GM19467 (cell line): Measurements from ENCODE around the gene IFRD2.
"Not testable (repeated sequence)": the region's sequence is repeated elsewhere in the genome, so short reads cannot be mapped to it uniquely, and the experiment has no call there.

Source experiments
- ATAC-seq: cut with Tn5 transposase; IDR thresholded peaks from one replicate; pipeline ENCODE4 v1.9.1; 2021; ENCODE audit warnings: mild to moderate bottlenecking, moderate library complexity; ENCODE audit not compliant: unreplicated experiment

IFRD2 gene

DNA sequence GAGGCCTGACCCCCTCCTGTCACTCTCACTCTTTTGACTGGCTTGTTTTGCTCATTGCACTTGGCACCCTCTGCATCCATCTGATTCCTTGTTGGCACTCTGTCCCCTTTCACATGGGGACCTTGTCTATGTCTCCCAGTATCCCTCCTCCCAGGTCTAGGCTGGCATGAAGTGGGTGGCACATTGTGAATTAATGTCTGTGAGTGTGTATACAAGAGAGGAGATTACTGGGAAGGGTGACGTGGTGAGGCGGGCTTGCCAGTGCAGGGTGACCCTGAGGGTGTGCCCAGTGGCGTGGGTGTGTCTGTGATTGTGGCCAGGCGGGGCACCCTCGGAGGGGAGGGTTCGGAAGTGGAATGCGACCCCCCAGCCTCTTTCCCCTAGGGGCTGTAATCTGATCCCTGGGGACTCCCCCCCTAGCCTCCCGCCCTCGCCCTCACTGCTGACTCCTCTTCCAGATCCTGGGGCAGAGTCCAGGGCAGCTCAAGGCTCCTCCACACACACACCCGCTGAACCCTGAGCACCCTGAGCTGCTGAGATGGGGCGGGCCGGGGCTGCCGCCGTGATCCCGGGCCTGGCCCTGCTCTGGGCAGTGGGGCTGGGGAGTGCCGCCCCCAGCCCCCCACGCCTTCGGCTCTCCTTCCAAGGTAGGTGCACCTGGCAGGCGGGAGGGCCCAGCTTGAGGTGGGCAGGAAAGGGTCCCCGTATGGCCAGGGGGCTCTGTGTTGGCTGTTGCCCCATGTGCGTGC, 23.4 kb downstream of the IFRD2 start, which contains the start of gene SEMA3B:
Gene SEMA3B, plus strand, starts transcription at position 445 of the 749 bp plus-strand sequence. Its CDS starts 94 bp downstream, at position 539.
- ATAC-seq: no peak

DNA sequence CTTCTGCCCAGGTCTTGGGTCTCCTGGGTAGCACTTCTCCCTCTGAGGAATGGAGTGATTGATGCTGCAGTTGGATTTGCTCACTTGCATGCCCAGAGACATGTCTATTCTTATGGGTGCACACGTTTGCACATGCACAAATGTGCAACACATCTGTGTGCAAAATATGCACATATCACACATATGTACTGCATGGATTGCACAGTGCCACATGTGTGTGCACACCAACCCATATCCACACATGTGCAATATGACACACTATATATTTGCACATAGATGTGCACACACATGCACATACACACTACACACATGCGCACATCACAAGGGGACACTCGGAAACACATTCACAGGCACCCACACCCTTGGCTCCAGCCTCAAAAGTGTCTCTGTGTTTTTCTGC, 24.0 kb downstream of the IFRD2 start:
- no peak for ATAC-seq

DNA sequence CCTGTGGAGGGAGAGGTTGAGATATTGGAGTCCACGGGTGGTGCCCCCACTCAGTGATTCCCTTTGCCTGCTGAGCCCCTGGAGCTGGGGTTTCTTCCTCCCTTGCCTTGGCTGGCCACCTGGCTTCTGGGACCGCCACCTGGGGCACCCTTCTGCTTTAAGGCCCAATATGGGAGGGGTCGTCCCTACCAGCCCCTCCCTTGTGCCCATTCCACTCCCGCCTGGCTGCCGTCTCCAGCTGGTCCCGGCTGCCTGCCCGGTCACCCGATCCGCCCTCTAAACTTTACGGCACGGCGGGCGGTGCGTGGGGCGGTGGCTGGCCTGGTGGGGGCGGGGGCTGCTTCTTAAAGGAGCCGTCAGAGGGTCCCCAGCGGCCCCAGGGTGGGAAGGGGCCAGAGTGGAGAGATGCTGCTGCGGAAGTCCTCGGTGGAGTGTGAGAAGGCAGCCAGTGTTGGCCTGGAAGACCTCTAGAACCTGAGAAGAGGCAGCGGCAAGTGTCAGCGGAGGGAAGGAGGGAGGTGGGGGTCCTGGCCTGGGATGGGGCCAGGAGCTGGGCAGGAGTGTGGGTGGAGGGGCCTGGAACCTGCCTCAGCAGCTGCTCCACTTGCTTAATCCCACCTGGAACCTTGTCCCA, 24.8 kb downstream of the IFRD2 start:
- ATAC-seq: no peak

DNA sequence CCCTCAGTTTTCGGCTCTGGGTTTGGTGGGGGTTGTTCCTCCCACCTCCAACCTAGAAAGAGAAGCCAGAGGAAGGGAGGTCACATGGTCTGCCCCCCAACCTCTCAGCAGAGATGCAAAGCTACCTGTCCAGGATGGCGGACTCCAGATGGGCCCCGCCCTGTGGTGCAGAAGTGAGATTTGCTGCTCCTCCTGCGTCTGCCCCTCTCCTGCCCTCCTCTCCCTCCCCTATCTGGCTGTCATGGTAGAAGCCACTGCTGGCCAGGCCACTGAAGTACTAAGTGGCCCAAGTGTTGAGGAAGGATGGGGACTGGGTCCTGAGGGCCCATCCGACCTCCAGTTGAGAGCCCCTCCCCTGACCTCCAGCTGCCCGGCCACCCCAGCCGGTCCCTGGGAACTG, 25.4 kb downstream of the IFRD2 start:
- ATAC-seq: no peak

DNA sequence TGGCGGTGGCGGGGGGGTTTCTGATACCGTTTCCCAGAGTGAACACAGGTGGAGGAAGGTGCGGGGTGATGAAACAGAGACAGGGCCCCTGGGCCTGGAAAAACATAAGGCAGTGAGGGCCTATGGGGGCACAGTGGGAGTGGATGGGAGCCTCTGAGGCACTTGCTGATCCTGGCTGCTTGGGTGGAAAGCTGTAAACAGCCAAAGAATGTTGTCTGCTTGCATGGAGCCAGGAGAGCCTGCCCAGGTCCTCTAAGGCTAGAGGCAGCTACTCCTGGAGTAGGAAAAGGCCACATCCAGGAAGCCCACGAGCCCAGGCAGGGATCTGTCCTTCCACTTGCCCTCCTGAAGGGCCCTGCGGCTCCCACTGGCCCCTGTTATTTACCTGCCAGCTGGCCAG, 26.2 kb downstream of the IFRD2 start:
- no peak for ATAC-seq

DNA sequence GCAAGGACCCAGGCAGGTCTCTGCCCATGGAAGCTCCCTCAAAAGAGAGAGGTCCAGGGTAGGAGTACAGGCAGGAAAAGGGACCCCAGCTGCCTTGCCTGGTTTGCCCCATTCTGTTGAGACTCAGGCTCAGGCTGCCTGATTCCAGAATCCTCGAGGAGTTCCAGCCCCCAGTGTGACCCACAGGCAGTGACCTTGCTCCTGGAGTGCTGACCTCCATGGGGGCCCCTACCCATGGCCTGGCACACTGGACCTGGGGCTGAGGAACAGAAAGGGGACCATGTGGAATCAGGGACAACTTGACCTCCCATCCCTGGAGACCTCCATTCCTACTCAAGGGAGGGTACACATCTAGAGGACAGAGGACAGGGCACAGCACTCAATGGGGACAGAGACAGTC, 26.7 kb downstream of the IFRD2 start:
- ATAC-seq: no peak

DNA sequence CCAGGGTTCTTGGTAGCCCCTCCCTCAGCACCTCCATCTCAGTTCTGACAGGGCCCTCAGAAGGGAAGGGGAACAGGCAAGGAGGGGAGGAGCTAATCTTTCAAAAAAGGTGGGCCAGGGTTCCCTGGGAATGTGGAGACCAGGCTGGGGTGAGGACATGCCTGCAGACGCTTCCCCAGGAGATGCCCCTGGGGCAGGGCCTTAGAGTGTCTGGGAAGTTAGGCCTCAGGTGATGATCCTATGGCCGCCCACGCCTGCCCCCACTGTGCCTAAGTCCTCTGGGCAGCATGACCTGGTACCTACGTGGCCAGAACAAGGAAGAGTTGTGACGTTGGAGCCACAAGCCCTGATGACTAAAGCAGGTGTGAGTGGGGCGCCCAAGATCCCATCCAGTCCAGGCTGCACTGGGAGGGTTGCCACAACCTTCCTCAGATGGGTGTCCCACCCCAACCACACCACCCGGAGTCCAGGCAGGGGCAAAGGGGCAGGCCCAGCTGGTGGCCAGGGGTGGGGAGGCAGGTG, 27.2 kb downstream of the IFRD2 start:
- no peak for ATAC-seq

DNA sequence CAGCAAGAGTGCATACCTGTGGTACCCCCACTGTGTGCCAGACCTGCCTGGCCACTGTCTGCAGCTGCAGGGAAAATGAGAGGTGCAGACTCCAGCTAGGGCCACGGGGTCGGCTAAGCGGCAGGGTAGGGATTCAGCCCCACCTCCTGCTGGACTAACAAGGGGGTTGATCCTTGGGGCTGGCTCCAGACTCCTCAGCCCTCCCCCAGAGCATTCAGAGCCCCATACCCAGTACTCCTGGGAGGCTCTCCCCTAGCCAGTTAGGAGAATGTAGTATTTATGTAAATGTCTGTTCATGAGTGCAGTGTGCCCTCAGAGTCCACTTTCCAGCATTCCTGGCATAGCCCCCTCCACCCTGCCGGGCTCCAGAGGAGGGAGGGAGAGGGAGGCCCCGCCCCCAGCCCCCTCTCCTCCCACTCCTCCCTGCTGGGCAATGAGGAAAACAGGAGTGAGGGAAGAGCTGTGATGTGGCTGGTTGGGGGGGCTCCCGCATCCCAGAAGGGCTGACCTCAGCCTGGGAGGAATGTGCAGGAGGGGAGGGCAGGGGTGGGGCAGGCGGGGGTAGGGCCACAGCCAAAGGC, 27.8 kb downstream of the IFRD2 start:
- no peak for ATAC-seq

DNA sequence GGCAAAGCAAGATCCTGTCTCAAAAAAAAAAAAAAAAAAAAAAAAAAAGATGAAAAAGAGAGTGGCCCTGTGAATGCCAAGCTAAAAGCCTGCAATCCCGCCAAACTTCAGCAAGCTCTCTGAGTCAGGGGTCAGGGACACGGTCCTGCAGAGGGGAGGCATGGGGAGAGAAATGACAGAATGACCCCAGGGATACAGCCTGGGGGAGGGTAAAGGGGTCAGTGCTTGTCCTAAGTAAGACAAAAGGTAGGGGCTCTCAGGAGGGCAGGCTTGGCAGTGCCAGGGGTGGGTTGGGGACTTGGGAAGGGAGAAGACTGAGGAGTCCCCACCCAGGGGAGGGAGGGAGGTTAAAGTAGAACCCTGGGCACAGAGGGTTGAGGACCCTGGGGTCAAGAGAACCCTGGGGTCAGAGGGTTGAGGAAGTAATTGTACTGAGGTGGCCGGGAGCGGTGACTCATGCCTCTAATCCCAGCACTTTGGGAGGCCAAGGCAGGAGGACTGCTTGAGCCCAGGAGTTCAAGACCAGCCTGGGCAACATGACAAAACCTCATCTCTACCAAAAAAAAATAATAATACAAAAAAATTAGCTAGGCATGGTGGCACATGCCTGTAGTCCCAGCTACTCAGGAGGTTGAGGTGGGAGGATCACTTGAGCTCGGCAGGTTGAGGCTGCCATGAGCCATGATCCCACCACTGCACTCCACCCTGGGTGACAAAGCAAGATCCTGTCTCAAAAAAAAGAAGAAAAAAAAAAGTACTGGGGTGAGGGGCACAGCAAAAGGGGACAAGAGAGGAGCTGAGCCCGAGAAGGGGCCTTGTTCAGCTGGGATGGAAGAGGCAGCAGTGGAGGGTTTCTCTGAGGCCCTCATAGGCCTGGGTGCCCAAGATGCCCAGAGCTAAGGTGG, 28.5 kb downstream of the IFRD2 start:
- ATAC-seq: no peak

DNA sequence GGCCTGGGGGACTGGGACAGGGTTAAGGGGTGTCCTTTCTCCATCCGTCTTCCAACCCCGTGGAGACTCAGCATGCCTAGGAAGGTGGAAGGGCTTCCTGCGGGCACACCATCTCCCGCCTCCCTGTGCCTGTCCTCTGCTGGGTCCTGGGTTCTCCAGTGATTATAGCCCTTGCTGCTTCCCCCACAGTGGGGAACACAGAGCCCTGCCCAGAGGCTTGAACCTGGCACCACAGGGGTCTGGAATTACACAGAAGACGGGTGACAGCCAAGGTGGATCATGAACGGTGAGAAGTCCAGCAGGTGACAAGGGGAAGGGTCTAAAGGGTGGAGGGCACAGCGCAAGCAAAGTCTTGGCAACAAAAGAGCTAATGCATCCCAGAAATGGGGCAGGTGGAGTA, 29.5 kb downstream of the IFRD2 start:
- no peak for ATAC-seq

DNA sequence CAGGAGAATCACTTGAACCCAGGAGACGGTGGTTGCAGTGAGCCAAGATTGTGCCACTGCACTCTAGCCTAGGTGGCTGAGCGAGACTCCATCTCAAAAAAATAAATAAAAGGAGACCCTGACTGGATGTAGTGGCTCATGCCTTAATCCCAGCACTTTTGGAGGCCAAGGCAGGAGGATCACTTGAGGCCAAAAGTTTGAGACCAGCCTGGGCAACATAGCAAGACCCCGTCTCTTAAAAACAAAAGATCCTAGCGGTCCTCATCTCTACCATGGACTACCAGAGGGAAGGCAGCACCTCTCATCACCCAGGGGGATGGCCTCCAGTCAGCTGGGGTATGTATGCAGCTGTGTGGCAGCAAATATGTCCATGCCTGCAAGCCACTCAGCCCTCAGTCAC, 30.0 kb downstream of the IFRD2 start:
- not testable (repeated sequence) for ATAC-seq

DNA sequence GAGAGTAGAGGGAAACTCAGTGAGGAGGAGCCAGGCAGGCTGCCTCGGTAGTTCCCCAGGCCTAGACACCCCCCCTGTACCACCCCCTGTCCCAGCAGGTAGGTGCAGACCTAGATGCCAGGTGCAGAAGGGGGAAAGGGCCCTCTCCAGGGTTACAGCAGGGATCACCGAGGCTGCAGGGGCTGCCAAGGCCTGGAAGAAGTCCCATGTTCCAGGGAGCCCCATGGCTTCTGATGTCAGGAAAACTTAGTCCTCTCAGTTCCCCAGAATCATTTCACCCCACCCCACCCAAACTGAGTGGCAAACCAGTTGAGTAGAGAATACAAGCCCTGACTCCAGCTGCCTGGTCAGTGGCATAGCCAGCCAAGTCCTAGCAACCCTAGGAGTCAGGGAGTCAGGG, 30.7 kb downstream of the IFRD2 start:
- ATAC-seq: no peak

DNA sequence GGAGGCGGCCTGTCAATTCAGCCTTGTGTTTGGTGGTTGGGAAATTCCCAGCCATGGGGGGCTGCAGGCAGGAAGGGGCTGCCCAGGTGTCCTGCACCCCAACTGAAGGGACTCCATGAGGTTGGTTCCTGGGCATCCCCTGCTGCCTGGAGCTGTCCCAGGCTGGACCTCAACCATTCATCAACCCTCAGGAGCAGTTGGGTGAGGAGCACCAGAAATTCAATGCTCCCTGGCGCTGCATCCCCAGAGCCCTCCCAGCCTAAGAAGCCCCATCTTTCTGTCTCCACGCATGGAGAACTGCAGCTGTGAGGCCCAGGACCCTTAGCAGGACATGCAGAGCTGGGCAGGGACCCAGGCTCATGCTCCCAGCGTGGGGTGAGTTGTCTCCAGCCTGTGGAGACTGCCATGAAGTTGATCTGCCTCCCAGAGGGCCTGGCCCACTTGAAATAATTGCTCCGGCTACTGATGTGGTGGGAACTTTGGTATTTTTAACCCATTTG, 31.2 kb downstream of the IFRD2 start:
- ATAC-seq: no peak

DNA sequence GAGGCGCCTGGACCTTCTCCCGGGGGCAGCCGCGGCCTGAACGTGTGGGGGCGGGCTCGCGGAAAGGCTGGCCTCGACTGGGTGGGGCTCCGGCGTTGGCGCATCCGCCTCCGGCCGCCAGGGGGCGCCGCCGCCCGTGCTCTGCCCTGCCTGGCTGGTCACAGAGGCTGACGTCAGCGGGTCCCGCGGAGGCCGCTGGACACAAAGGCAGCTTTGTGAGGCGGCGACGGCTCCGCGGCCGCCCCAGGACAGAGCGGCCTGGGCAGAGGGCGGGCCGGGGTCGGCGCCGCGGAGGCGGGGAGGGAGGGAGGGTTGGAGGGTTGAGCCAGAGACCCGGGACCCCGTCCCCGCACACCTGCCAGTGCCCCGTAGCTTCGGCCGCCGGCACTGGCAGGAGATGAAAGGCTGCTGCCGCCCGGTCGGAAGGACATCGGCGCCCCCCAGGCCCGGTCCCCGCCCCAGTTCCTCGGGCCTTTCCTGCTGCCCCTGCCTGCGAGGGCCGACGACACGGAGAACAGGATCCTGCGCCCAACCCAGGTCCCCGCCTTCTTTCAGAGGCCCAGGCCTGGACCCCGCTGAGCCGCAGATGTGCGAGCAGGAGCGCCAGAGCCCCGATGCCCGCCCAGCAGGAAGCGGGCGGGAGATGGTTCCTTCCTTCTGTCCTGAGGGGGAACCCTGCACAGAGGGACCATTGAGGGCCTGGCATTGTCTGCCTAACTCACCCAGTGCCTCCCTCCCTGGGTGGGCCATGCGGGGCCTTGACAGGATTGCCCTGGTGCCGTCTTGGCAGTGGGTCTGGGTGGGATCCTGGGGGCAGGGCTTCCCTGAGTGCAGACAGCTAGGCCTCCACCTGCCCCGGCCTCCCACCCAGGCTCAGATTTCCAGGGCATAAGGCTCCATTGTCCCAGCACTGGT, 31.9 kb downstream of the IFRD2 start:
- peak; percentile 79 for ATAC-seq

DNA sequence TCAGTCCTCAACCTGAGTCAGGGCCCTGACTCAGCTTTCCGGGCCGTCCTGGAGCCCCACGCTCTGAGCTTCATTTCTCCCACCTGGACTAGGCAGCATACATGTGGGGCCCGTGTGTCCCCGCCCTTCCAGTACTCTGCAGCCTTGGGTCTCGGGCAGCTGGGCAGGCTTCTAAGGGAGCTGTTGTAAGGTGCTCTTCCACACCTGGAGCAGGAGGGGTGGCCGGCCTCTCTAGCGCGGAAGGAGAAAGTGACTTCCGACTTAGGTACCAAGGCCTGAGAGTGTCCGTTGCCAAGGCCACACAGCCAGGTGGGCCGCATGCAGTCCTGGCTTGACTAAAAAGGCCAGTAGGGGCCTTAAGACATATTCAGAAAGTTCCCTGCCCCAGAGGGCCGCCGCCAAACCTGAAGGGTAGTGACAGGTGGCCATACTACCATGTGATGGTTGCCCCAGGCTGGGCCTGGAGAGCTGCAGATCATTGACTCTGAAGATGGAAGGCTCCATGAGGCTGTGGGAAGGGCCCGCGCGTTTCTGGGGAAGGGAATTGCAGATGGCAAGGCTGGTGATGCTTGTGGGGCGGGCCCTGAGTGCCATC, 32.7 kb downstream of the IFRD2 start:
- ATAC-seq: no peak

DNA sequence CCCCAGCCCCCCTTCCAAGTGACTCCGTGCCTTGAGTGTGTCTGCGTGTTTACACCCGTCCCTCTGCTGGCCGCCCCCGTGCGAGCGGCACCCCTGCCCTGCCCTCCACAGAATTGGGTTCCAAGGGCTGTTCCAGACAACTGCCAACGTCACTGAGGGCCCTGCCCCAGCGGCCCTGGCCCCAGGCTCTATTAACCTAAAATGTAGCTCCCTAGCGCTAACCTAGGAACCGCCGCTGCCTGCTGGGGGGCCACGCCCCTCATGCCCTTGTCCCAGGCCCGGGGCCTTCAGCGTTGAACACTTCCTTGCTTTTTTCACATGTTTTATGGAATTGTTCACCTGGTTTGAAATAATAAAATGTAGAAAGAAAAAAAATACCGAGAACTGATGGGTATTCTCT, 33.2 kb downstream of the IFRD2 start:
- ATAC-seq: no peak

DNA sequence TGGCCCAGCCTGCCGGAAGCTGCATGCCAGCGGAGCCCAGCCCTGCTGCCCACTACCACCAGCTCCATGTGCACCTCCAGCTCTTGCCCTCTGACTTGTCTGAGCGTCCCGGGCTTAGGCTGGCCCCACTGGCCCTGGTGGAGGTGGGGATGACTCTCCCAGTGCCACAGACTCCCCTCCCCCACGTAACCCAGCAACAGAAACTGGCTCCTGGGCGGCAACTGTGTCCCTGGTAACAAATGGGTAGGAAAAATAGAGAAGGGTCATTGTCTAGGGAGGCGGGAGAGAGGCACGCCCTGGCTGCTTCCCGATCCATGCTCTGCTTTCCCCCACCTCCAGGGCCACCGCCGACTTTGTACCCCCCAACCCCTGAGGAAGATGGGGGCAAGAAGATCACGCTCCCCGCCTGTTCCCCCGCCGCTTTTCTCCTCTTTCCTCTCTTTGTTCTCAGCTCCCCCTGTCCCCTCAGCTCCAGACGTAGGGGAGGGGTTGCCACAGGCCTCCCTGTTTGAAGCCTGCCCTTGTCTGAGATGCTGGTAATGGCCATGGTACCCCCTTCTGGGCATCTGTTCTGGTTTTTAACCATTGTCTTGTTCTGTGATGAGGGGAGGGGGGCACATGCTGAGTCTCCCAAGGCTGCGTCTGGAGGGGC, 34.1 kb downstream of the IFRD2 start:
- ATAC-seq: no peak

DNA sequence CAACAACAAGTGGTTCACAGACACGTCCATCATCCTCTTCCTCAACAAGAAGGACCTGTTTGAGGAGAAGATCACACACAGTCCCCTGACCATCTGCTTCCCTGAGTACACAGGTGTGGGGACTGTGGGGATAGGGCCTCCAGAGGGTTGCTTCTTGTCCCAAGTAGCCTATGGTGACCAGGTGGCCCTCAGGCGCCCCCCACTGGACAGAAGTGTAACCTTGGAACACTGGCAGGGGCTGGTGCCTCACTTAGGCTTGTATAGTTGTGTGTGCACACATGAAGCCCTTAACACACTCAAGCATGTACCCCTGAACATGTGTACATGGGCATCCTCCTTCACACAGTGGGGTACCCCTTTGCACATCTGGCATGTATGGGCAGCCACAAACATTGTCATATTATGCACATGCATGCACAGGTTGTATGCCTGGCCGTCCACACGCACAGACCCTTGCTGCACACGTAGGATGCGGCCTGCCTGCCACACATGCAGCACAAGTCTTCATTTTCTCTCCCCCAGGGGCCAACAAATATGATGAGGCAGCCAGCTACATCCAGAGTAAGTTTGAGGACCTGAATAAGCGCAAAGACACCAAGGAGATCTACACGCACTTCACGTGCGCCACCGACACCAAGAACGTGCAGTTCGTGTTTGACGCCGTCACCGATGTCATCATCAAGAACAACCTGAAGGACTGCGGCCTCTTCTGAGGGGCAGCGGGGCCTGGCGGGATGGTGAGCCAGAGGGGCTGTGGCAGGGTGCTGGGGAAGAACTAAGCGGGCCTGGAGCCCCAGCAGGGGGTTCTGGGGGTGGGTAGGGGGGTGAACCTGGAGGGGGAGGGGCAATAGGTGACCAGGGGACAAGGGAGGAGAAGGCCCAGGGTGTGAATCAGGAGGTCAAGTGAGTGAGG, 35.0 kb downstream of the IFRD2 start:
- ATAC-seq: no peak
